Activated T-helper 1 cell treated with anti-CD3 and anti-CD28 coated beads, Interleukin-2, amount 50 U/mL, for 16 hours (primary cell): ENCODE results near the gene ZBTB25.

Experiments used
- DNase-seq, 2 donors: peaks; one replicate each; pipeline ENCODE4 v3.0.0-alpha.2; 2020; ENCODE audit warnings: low read depth in 1 of 2, low spot score in 1 of 2

ZBTB25 gene

DNA sequence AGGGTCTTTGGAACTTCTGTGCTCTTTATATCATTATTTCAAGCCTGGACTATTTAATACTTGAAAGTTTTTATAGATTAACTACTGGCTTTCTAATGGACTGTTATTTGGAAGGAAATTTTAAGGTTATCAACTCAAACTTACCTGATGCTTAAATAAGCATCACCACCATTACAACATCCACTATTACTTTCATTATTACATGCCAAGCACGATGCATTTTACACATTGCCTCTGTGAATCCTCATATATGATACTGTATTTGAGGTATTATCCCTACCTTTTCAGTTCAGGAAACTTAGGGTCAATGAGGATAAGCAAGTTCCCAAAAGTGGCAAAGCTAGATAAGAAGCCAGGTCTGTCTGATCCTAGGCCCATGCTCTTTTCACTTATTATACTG, 13.3 kb upstream of the ZBTB25 start:
- DNase-seq, result no peak

GRCh38 chr14:64515053-64515452, 11.4 kb upstream of the ZBTB25 start:
- no peak for DNase-seq

DNA sequence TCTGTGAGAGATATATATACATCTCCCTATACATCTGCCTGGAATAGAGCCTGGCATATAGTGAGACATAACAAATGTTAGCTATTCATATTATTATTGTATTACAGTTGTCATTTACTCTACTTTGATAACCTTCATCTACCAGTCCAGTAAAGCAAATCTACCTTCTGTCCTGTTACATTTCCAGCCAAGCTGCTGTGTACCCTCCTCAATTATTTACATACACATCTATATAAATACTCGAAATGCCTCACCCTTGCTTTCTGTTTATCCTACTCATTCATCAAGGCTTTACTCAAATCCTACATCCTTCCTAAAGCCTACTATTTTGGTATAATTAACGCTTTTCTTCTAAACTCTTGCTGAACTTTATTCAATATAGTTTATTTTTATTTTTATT, 9.6 kb upstream of the ZBTB25 start:
- DNase-seq, result no peak

DNA sequence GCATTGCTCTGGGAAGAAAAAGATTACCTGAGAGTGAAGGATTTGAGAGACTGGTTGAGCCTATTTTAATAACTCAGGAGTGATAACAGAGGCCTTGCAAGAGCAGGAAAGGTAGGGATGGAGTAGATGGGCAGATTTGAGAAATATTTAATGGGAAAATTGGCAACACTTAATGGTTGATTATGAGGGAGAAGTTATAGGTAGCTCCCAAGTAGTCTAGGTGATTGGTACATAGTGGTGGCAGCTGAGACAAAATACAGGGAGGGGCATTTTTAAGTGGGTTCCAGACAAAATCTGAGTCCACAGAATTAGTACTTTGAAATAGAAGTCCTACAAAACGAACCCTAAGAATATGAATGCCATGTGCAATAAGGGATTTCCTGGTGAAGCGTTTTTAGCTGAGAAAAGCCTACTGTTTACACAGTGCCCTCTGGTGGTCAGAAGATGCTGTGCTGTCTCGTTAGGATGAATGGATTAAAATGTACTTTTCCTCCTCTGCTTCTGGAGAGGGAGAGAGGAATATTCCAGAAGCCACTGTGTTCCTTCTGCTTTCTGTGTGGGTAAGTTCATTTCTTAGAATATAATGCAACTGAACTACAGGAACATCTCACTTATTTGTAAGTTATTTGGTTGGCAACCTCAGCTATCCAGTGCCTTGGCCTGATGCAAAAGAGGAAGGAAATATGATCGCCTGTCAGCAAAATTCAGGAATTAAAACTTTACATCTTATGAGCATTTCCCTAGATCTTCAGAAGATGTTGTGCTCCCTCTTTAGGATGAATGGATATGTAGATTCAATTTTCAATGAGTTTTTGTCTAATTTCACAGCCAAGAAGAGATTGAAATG, 7.4 kb upstream of the ZBTB25 start:
- peak in 1 of 2 donors; percentile 54 for DNase-seq

- DNase-seq, result no peak
Observed at GRCh38 chr14:64509036-64509435, 5.4 kb upstream of the ZBTB25 start.

- no peak for DNase-seq
Observed at GRCh38 chr14:64508215-64508776, 4.7 kb upstream of the ZBTB25 start.

- DNase-seq, result peak in 1 of 2 donors; percentile 11
Observed at GRCh38 chr14:64507376-64508156, 3.9 kb upstream of the ZBTB25 start.

GRCh38 chr14:64506721-64507120, 3.1 kb upstream of the ZBTB25 start:
- DNase-seq, result no peak

- DNase-seq, result peak; percentile 66 to 71
Observed at GRCh38 chr14:64504897-64505794, 1.5 kb upstream of the ZBTB25 start.

DNA sequence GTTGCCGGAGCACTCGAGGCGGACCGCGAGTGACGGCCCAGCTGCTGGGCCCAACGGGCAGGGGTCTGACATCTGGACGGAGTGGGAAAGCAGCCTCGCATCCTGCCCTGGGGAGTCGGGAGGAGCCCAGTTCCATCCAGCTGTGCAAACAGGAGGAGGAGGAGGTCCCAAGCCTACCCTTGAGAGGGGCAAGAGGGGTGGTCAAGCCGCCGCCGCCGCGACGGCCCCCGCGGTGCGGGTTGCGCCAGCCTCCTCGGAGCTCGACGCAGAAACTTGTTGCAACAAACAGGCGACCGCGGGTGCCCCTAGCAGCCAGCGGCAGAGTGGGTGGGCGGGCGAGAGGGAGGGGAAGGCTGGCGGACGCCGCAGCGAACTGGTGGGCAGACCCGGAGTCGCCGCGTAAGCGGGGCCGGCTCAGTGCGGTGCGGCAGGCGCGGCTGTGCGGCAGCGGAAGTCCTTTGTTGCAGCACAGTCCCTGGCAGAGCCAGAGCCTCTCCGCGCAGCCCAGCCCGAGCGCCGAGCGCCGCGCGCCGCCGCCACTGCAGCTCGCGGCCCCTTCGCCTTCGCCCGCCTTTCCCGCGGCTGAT, 765 bp upstream of the ZBTB25 start, which contains the start of gene ZBTB1:
TSS of gene ZBTB1 (plus strand) at position 461 of the 587 bp plus-strand sequence. CDS start 16,735 bp downstream, outside the sequence.
- peak; percentile 71 to 80 for DNase-seq

GRCh38 chr14:64502887-64503433, 678 bp downstream of the ZBTB25 start:
- no peak for DNase-seq

GRCh38 chr14:64502456-64502855, 1.2 kb downstream of the ZBTB25 start:
- no peak for DNase-seq

DNA sequence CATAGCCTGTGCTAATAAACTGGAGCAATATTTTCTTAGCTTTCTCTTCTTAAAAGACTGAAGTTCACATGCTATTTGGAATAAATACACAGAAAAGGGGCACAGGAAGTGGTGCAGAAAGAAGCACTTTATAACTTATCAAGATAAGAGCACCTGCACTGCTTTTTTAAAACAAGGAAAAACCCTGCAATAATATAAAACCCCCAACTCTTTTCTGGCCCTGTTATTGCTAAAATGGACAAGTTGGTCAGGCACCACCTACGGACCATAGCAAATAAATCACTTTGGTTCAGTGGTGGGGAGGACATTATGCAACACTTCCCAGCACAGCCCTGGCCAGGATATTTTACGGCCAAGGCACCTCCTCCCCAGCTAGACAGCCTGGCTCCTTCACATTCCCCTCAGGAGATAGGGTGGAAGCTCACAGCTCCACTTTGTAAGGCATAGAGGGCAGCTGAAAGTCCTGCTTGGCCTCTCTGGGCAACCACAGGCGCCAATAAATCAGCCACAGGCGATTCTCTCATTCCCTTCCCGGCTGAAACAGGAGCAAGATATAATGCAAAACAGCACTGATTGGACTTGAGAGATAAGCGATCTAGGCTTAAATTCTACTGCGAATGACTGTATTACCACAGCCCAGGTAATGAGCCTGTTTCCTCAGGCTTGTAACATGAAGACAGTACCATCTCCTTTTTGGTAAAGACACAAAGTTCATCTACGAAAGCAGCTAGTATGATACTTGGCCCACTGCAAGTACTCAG, 2.0 kb downstream of the ZBTB25 start:
- no peak for DNase-seq

GRCh38 chr14:64500088-64500487, 3.5 kb downstream of the ZBTB25 start:
- DNase-seq, result no peak

- DNase-seq, result no peak
Observed at GRCh38 chr14:64496764-64497163, 6.9 kb downstream of the ZBTB25 start.

- DNase-seq, result no peak
Observed at GRCh38 chr14:64495252-64495651, 8.4 kb downstream of the ZBTB25 start.

DNA sequence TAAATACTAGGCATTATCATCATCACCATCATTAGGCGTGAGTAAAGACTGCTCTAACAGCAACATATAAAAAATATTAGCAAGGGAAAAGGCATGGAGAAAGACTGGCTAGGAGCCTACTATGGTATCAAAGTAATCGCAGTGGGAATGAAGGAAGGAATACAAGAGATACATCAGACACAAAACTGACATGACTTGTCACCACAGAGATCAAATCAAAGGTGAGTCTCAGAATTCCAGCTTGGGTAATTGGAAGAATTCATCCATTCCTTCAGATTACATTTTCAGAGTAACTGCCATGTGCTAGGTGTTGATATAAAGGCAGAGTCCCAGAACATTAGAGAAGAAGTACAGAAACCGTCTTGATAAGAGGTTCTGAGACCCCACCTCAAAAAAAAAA, 10.2 kb downstream of the ZBTB25 start:
- DNase-seq, result no peak

DNA sequence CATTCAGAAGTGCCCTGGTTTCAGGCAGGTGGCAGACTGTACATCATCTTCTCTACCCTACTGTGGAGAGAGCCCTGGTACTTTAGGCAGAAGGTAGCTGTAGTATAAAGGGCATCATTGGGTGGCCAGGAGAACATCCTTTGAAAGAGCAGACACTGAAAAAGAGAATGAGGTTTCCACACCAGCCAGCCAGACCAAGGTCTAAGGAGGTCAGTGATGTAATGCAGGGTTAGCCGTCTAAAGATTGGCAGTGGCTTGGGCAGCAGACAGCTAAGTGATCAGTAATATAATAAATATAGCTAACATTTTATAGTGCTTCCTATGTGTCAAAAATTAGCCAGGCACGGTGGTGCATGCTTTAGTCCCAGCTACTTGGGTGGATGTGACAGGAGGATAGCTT, 12.0 kb downstream of the ZBTB25 start:
- no peak for DNase-seq

GRCh38 chr14:64488590-64489099, 15.0 kb downstream of the ZBTB25 start:
- no peak for DNase-seq
